Muscle of leg (tissue), 11 donors: ENCODE data around the gene ANKRD18B. TPM values are rescaled to one million over a fixed set of nuclear protein-coding genes. Genes with fewer than 3 reads are reported as not detected.
"Not testable (repeated sequence)": the region's sequence is repeated elsewhere in the genome, so short reads cannot be mapped to it uniquely, and the experiment has no call there.

ENCODE experiments used
- DNase-seq: peaks from one replicate; pipeline ENCODE4 v3.0.0; 2013
- H3K27ac ChIP-seq: one replicate; pipeline ENCODE4 v1.5.1; 2013; ENCODE audit warnings: mild to moderate bottlenecking, low read length, control low read depth
- H3K27me3 ChIP-seq: one replicate; pipeline ENCODE4 v1.6.1; 2013; ENCODE audit warnings: low read length; ENCODE audit not compliant: control insufficient read depth, insufficient read depth
- H3K36me3 ChIP-seq: one replicate; pipeline ENCODE4 v1.6.1; 2013; ENCODE audit warnings: low read length; ENCODE audit not compliant: control insufficient read depth, insufficient read depth
- H3K4me1 ChIP-seq: one replicate; pipeline ENCODE4 v1.6.1; 2013; ENCODE audit warnings: low read length; ENCODE audit not compliant: control insufficient read depth, insufficient read depth
- H3K4me3 ChIP-seq: one replicate; pipeline ENCODE4 v1.5.1; 2013; ENCODE audit warnings: low read length, control low read depth
- H3K9me3 ChIP-seq: replicated peaks from 2 replicates; pipeline ENCODE4 v1.6.1; 2013; ENCODE audit warnings: low read depth, low read length; ENCODE audit not compliant: control insufficient read depth
- WGBS: methylation state at CpG from one replicate; pipeline ENCODE4 v1.1.5; 2013; ENCODE audit warnings: missing lambda C conversion rate; ENCODE audit not compliant: insufficient coverage; 5-methylcytosine and 5-hydroxymethylcytosine counted together
- polyA plus RNA-seq, 8 donors: library from polyadenylated mRNA; unstranded; fragments of 120-200 nt; gene quantifications; one replicate each; pipeline versions ENCODE4 v1.2.1 to v1.2.3, GENCODE V29; 2013; ENCODE audit warnings: inconsistent platforms in 1 of 8, low replicate concordance in 1 of 8; ENCODE audit not compliant: insufficient read length in 8 of 8, insufficient read depth in 1 of 8
- total RNA-seq: library from RNA; stranded (reverse); fragments of 120-200 nt; gene quantifications from one replicate; pipeline ENCODE4 v1.2.4, GENCODE V29; 2013

The ANKRD18B gene
- total and polyA plus RNA-seq, 9 donors, result 0.12 to 2.7 (median 0.31) TPM; not detected in 1

- H3K27ac ChIP-seq, H3K4me3 ChIP-seq, H3K4me1 ChIP-seq, DNase-seq, H3K9me3 ChIP-seq, H3K36me3 ChIP-seq, H3K27me3 ChIP-seq: not testable (repeated sequence)
- whole genome bisulfite sequencing, result no CpG with 5 or more reads among the region's 3 CpGs
These were observed 53.7 kb downstream of the ANKRD18B start for GRCh38 chr9:33577786-33578185.

DNA sequence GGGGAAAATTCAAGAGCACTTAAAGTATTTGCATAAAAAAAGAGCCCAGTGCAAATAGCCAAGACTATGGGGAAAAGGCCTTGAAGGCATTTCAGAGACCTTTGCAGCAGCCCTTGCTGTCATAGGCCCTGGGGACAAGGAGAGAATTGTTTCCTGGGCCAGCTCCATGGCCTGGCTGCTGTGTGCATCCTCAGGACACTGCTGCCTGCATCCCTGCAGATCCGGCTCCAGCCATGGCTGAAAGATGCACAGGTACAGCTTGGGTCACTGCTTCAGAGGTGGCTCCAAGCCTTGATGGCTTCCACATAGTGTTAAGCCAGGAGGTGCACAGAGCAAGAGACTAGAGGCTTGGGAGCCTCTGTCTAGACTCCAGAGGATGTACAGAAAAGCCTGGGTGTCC lies 55.9 kb downstream of the ANKRD18B start:
- not testable (repeated sequence) for H3K9me3 ChIP-seq
- WGBS, result no CpG with 5 or more reads among the region's 1 CpG

GRCh38 chr9:33582686-33583085 lies 58.6 kb downstream of the ANKRD18B start:
- H3K27ac ChIP-seq, H3K36me3 ChIP-seq, H3K27me3 ChIP-seq, H3K4me3 ChIP-seq, DNase-seq, H3K4me1 ChIP-seq, H3K9me3 ChIP-seq: not testable (repeated sequence)
- WGBS, result 40% methylated on average over 1 of the region's 2 CpGs

More for the DNA sequence above, 55.9 kb downstream of the ANKRD18B start:
- not testable (repeated sequence) for H3K27ac ChIP-seq, H3K27me3 ChIP-seq, H3K4me3 ChIP-seq, H3K4me1 ChIP-seq, DNase-seq, H3K36me3 ChIP-seq

DNA sequence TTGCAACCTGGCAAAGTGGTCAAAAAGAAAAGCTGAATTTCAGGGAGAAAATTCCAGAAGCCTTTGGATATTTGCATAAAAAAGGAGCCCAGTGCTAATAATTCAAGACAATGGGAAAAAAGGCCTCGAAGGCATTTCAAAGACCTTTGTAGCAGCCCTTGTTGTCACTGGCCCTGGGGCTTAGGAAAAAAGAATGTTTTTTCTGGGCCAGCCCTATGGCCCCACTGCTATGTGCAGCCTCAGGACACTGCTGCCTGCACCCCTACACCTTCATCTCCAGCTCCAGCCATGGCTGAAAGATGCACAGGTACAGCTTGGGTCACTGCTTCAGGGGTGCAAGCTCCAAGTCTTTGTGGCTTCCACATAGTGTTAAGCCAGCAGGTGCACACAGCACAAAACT lies 62.1 kb downstream of the ANKRD18B start:
- no CpG with 5 or more reads among the region's 1 CpG for WGBS
- not testable (repeated sequence) for H3K4me1 ChIP-seq, H3K27ac ChIP-seq, H3K27me3 ChIP-seq, H3K9me3 ChIP-seq, H3K36me3 ChIP-seq, H3K4me3 ChIP-seq, DNase-seq

DNA sequence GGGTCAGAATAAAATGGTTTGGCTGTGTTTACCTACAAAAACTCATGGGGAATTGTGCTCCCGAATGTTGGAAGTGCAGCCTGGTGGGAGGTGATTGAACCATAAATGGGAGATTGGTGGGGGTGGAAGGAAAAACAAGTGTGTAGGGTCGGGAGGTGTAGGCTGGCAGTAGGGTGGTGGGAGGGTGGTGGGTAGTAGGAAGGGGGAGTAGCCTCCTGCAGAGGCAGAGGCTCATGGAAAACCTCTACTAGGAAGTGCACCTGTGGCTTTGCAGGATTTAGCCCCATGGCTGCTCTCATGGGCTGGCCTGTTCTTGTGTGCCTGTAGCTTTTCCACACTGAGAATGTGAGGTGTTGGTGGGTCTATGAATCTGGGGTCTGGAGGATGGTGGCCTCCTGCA lies 63.7 kb downstream of the ANKRD18B start:
- not testable (repeated sequence) for H3K4me1 ChIP-seq, H3K36me3 ChIP-seq, H3K9me3 ChIP-seq, H3K27me3 ChIP-seq, H3K4me3 ChIP-seq, H3K27ac ChIP-seq, DNase-seq
- no CpG with 5 or more reads among the region's 2 CpGs for WGBS

- no CpG with 5 or more reads among the region's 2 CpGs for whole genome bisulfite sequencing
- H3K4me3 ChIP-seq, H3K27me3 ChIP-seq: not testable (repeated sequence)
These were observed 64.8 kb downstream of the ANKRD18B start for GRCh38 chr9:33588876-33589275.

GRCh38 chr9:33590857-33591256 lies 66.8 kb downstream of the ANKRD18B start:
- not testable (repeated sequence) for H3K9me3 ChIP-seq, H3K27me3 ChIP-seq, H3K4me3 ChIP-seq, H3K4me1 ChIP-seq, DNase-seq, H3K36me3 ChIP-seq, H3K27ac ChIP-seq
- 90% methylated on average over 1 of the region's 2 CpGs for WGBS

More at GRCh38 chr9:33588876-33589275, 64.8 kb downstream of the ANKRD18B start:
- not testable (repeated sequence) for H3K36me3 ChIP-seq, H3K4me1 ChIP-seq, H3K27ac ChIP-seq, DNase-seq, H3K9me3 ChIP-seq

DNA sequence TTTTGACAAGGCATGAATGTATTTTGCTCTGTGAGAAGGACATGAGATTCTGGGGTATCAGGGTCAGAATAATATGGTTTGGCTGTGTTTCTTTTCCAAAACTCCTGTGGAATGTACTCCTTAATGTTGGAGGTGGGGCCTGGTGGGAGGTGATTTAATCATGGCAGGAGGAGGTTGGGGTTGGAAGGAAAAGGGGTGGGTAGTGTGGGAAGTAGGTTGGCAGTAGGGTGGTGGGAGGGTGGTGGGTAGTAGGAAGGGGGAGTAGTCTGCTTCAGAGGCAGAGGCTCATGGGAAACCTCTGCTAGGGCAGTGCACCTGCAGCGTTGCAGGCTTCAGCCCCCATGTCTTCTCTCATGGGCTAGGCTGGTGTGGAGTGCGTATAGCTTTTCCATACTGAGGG lies 72.9 kb downstream of the ANKRD18B start:
- H3K4me3 ChIP-seq, H3K36me3 ChIP-seq, H3K9me3 ChIP-seq, DNase-seq, H3K4me1 ChIP-seq, H3K27ac ChIP-seq, H3K27me3 ChIP-seq: not testable (repeated sequence)
- no CpG with 5 or more reads among the region's 2 CpGs for WGBS

- not testable (repeated sequence) for H3K27ac ChIP-seq, H3K27me3 ChIP-seq, H3K4me1 ChIP-seq, DNase-seq, H3K4me3 ChIP-seq, H3K9me3 ChIP-seq, H3K36me3 ChIP-seq
- WGBS, result 100% methylated on average over 1 of the region's 3 CpGs
These were observed 73.3 kb downstream of the ANKRD18B start for GRCh38 chr9:33597386-33597785.

- WGBS, result 88% methylated on average over 7 of the region's 8 CpGs
- not testable (repeated sequence) for H3K27me3 ChIP-seq, H3K36me3 ChIP-seq, H3K4me3 ChIP-seq, H3K27ac ChIP-seq, H3K9me3 ChIP-seq, H3K4me1 ChIP-seq, DNase-seq
These were observed 74.8 kb downstream of the ANKRD18B start for GRCh38 chr9:33598796-33599379.

- H3K27me3 ChIP-seq, DNase-seq, H3K27ac ChIP-seq, H3K4me3 ChIP-seq, H3K9me3 ChIP-seq, H3K36me3 ChIP-seq, H3K4me1 ChIP-seq: not testable (repeated sequence)
- WGBS, result 89% methylated on average over 9 of the region's 32 CpGs
These were observed 76.9 kb downstream of the ANKRD18B start for GRCh38 chr9:33600911-33601310.
